ES-I3 (cell line): ENCODE data around the gene BRSK2.

Source experiments
- H3K36me3 ChIP-seq: 2 replicates; pipeline ENCODE4 v1.6.1; 2013; ENCODE audit warnings: mild to moderate bottlenecking, low read length, control low read depth, moderate library complexity; ENCODE audit not compliant: insufficient read depth
- H3K4me1 ChIP-seq: 2 replicates; pipeline ENCODE4 v1.6.1; 2013; ENCODE audit warnings: mild to moderate bottlenecking, control low read depth, low read length; ENCODE audit not compliant: insufficient read depth
- H3K9ac ChIP-seq: 2 replicates; pipeline ENCODE4 v1.6.1; 2013; ENCODE audit warnings: low read depth, mild to moderate bottlenecking, low read length, moderate library complexity
- H3K9me3 ChIP-seq: 2 replicates; pipeline ENCODE4 v1.6.1; 2013; ENCODE audit warnings: mild to moderate bottlenecking, low read length, moderate library complexity; ENCODE audit not compliant: control insufficient read depth, insufficient read depth

The BRSK2 gene

DNA sequence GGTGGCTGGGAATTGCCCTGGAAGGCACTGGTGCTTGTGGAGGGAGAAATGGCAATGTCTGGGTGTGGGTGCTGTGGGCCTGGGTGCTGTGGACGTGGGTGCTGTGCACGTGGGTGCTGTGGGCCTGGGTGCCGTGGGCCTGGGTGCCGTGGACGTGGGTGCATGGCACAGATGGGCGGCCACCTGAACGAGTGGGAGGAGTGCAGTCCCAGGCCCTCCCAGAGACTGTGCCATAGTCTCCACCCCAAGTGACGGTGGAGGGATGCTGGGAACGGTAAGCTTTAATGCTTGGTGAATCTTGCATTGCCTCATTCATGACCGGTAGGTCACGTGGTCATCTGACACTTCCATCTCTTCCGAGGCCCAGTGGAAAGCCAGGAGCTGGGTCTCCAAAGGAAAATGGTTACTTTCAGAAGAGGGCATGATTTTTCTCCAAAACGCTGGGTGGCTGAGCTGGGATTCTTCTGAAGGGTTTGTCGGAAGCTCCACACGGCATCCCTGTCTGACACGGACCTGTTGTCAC is 28.8 kb upstream of the BRSK2 start:
- Histone ChIP-seq H3K9ac (no peak overlapping the region), H3K4me1 (no peaks in the 10 kb centered on the region), H3K9me3 (peaks cover 4% of the 10 kb centered on the region; the same call in 1 of the 2 replicates), H3K36me3 (no peaks in the 10 kb centered on the region)

GRCh38 chr11:1361882-1362281 is 27.9 kb upstream of the BRSK2 start:
- 0 out of 2 replicates have a peak, but pooled peaks cover 4% of the 10 kb centered on the region for H3K9me3 ChIP-seq
- no peaks in the 10 kb centered on the region for H3K4me1 ChIP-seq
- H3K9ac ChIP-seq, result no peak overlapping the region
- H3K36me3 ChIP-seq, result no peaks in the 10 kb centered on the region

DNA sequence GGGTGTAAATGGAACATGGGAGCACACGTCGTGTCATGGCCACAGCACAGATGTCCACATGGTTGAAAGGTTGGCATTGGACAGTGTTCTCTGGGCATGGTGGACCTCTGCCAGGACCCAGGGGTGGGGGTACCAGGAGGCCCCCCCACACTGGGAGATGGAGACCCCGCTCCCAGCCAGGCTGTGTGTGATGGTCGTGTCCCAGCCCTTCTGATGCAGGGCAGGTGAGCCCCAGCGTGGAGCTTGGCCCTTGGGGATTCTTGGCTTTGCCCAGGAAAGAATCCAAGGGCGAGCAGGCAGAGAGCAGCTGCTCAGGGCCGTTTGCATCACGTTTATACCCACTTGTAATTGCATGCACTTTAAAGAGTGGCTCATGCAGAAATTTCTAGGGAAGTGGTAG is 22.0 kb upstream of the BRSK2 start:
- Histone ChIP-seq H3K4me1 (no peaks in the 10 kb centered on the region), H3K36me3 (no peaks in the 10 kb centered on the region), H3K9ac (no peak overlapping the region), H3K9me3 (0 out of 2 replicates have a peak, but pooled peaks cover 4% of the 10 kb centered on the region)

- Histone ChIP-seq H3K4me1 (no peaks in the 10 kb centered on the region), H3K36me3 (no peaks in the 10 kb centered on the region), H3K9ac (no peak overlapping the region), H3K9me3 (0 out of 2 replicates have a peak, but pooled peaks cover 4% of the 10 kb centered on the region)
Measured at GRCh38 chr11:1368216-1368615, 21.5 kb upstream of the BRSK2 start.

DNA sequence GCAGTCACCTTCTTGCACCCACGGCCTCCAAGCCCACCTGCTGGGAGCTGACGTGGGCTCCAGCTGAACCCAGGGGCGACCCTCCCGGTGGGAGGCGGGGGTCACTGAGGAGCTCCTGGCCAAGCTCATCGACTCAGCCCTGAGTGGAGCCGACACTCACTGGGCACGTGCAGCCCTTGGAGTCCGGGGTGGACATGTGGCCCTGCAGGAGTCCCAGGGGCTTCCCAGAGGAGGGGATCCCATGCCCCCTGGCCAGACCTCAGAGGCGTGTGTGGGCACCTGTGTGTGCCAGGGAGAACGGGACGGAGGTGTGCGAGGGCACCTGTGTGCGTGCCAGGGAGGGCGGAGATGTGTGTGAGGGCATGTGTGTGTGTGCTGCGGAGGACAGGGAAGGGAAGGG is 20.8 kb upstream of the BRSK2 start:
- H3K36me3 ChIP-seq, result no peaks in the 10 kb centered on the region
- no peak overlapping the region for H3K9ac ChIP-seq
- H3K9me3 ChIP-seq, result 0 out of 2 replicates have a peak, but pooled peaks cover 4% of the 10 kb centered on the region
- H3K4me1 ChIP-seq, result no peaks in the 10 kb centered on the region

- Histone ChIP-seq H3K9ac (no peak overlapping the region), H3K9me3 (0 out of 2 replicates have a peak, but pooled peaks cover under 1% of the 10 kb centered on the region), H3K36me3 (no peaks in the 10 kb centered on the region), H3K4me1 (no peaks in the 10 kb centered on the region)
Measured at GRCh38 chr11:1369371-1370005, 20.2 kb upstream of the BRSK2 start.

DNA sequence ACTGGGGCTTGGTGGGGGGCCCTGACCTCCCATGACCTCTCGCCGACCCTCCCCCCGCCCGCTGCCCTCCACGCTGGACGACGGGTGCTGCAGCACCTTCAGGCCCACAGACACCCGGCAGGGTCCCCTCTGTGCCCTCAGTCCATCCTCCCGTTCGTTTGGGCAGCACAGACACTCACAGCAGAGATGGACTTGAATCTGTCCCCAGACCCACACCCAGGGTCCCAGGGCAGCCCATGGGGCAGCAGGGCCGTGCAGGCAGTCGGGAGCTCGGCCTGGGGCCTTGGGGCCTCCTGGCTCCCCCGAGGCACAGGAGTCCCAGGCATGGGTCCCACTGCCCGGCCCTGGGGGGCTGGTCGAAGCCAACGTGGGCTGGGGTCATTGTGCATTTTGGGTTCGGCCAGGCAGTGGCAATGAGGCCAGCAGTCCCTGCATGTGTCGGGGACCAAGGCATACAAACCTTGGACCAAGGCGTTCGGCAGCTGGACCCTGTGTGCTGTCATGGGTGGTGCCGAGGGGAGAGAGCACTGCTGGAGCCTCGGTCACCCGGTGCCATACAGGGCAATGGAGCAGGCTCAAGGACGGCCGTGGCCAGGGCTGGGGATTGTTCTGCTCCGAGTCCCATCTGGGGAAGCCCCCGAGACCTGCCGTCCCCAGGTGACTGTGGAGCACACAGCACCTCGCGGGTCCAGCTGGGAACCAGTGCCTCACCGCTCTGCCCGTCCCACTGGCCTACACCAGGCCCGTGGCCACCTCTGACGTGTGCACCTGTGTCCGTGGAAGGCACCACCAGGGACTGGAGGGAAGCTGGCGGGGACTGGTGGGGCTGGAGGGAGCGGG is 19.3 kb upstream of the BRSK2 start:
- Histone ChIP-seq H3K4me1 (no peaks in the 10 kb centered on the region), H3K9me3 (no peaks in the 10 kb centered on the region), H3K9ac (no peak overlapping the region), H3K36me3 (no peaks in the 10 kb centered on the region)

GRCh38 chr11:1371026-1371325 is 18.8 kb upstream of the BRSK2 start:
- Histone ChIP-seq H3K36me3 (no peaks in the 10 kb centered on the region), H3K9ac (no peak overlapping the region), H3K9me3 (no peaks in the 10 kb centered on the region), H3K4me1 (no peaks in the 10 kb centered on the region)

GRCh38 chr11:1371377-1371776 is 18.4 kb upstream of the BRSK2 start:
- H3K4me1 ChIP-seq, result no peaks in the 10 kb centered on the region
- H3K9ac ChIP-seq, result no peak overlapping the region
- no peaks in the 10 kb centered on the region for H3K9me3 ChIP-seq
- no peaks in the 10 kb centered on the region for H3K36me3 ChIP-seq

DNA sequence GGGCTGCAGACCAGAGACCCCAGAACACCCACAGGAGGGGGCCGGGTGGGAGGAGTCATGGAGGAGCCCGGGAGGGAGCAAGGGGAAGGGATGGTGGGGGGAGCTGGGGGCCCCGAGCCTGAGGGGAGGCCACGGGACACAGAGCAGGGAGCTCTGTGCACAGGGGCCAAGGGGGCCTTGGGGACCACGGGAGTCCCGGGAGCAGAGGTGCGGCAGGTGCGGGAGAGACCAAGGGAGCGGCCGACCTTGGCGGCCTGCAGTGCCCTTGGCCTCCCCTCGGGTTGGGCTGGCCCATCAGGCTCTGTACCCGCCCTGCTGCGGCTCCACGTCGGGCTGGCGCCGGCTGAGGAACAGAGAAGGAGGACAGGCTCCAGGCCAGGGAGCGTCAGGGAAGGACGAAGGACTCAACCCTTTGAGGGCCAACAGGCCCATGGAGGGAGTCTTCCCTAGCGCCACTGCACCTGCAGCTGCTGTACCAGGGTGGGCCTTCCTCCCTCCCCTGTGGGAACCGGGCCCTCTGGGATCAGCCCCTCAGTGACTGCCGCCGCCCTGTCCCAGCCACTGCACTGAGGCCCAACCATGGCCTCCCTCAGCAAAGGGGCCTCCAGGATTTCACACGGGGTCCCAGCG is 17.8 kb upstream of the BRSK2 start:
- Histone ChIP-seq H3K4me1 (no peaks in the 10 kb centered on the region), H3K36me3 (no peaks in the 10 kb centered on the region), H3K9me3 (no peaks in the 10 kb centered on the region), H3K9ac (no peak overlapping the region)

- no peaks in the 10 kb centered on the region for H3K9me3 ChIP-seq
- H3K4me1 ChIP-seq, result no peaks in the 10 kb centered on the region
- no peaks in the 10 kb centered on the region for H3K36me3 ChIP-seq
- no peak overlapping the region for H3K9ac ChIP-seq
Measured at GRCh38 chr11:1372660-1373059, 17.1 kb upstream of the BRSK2 start.

GRCh38 chr11:1373536-1374214 is 16.1 kb upstream of the BRSK2 start:
- Histone ChIP-seq H3K9me3 (no peaks in the 10 kb centered on the region), H3K9ac (no peak overlapping the region), H3K36me3 (no peaks in the 10 kb centered on the region), H3K4me1 (no peaks in the 10 kb centered on the region)

GRCh38 chr11:1375161-1375954 is 14.4 kb upstream of the BRSK2 start:
- Histone ChIP-seq H3K9me3 (no peaks in the 10 kb centered on the region), H3K9ac (no peak overlapping the region), H3K4me1 (no peaks in the 10 kb centered on the region), H3K36me3 (no peaks in the 10 kb centered on the region)

- Histone ChIP-seq H3K9ac (no peak overlapping the region), H3K36me3 (no peaks in the 10 kb centered on the region), H3K9me3 (no peaks in the 10 kb centered on the region)
Measured at GRCh38 chr11:1375955-1376258, 13.8 kb upstream of the BRSK2 start.

More at GRCh38 chr11:1375955-1376258, 13.8 kb upstream of the BRSK2 start:
- no peaks in the 10 kb centered on the region for H3K4me1 ChIP-seq
